LNCaP clone FGC (cell line): Measurements from ENCODE around the gene RPAIN.

Source experiments
- DNase-seq: peaks from one replicate; pipeline ENCODE4 v3.0.0-alpha.2; 2011; ENCODE audit warnings: low read depth
- H3K4me3 ChIP-seq: 2 replicates; pipeline ENCODE4 v1.5.1; 2011; ENCODE audit warnings: mild to moderate bottlenecking, low read depth, low read length, control low read depth
- TF ChIP-seq, protein P1 (sequence below): IDR thresholded peaks from 2 replicates; pipeline ENCODE4 v1.5.1; 2012; ENCODE audit warnings: mild to moderate bottlenecking; ENCODE audit not compliant: control insufficient read depth, insufficient read depth; ENCODE audit errors: extremely low read depth

Gene RPAIN

DNA sequence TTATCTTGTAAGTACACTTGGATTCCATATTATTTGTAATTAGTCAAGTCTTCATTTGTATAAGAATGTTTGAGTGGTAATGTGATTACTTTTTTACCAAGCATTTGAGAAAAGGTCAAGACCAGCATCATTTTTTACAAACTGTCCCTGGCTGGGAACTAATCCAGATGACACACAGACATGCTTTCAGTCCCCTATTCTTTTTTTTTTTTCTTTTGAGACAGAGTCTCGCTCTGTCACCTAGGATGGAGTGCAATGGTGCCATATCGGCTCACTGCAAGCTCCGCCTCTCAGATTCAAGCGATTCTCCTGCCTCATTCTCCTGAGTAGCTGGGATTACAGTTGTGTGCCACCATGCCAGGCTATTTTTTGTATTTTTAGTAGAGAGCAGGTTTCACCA lies 61.5 kb downstream of the RPAIN start:
- H3K4me3 ChIP-seq: no peak overlapping the region
- TF ChIP-seq, protein P1, sequence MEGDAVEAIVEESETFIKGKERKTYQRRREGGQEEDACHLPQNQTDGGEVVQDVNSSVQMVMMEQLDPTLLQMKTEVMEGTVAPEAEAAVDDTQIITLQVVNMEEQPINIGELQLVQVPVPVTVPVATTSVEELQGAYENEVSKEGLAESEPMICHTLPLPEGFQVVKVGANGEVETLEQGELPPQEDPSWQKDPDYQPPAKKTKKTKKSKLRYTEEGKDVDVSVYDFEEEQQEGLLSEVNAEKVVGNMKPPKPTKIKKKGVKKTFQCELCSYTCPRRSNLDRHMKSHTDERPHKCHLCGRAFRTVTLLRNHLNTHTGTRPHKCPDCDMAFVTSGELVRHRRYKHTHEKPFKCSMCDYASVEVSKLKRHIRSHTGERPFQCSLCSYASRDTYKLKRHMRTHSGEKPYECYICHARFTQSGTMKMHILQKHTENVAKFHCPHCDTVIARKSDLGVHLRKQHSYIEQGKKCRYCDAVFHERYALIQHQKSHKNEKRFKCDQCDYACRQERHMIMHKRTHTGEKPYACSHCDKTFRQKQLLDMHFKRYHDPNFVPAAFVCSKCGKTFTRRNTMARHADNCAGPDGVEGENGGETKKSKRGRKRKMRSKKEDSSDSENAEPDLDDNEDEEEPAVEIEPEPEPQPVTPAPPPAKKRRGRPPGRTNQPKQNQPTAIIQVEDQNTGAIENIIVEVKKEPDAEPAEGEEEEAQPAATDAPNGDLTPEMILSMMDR: no peak
- no peak for DNase-seq
